ENCODE measurements around the gene SIMC1. TPM values are rescaled to one million over a fixed set of nuclear protein-coding genes. Genes with fewer than 3 reads are reported as not detected.

The SIMC1 gene
- total RNA-seq, 1 experiment from 2014 or later = 17.7 TPM

GRCh38 chr5:176362233-176362490 is 123.9 kb downstream of the SIMC1 start:
- Histone ChIP-seq H3K18ac (ENCODE audit: insufficient read length, low read depth, low read length) (no peak overlapping the region), H3K9me3 (ENCODE audit: control insufficient read depth, low read depth, low read length) (no peaks in the 10 kb centered on the region), H4K91ac (ENCODE audit: insufficient read length, low read depth, low read length) (no peak overlapping the region), H3K4me1 (ENCODE audit: insufficient read depth, low read length) (no peaks in the 10 kb centered on the region; the same call in 1 of the 2 replicates), H3K79me2 (ENCODE audit: insufficient read depth, low read length) (peaks cover 8% of the 10 kb centered on the region; the same call in 1 of the 2 replicates), H2AFZ (ENCODE audit: low read length) (no peak overlapping the region), H2BK20ac (ENCODE audit: low read depth, low read length, poor library complexity, severe bottlenecking) (no peak overlapping the region), H2BK120ac (ENCODE audit: low read depth, low read length, poor library complexity, severe bottlenecking) (no peak overlapping the region), H3K4me2 (ENCODE audit: insufficient read depth, insufficient read length, low read length) (peak overlapping the region; percentile 70), H3K27ac (ENCODE audit: insufficient read length, low read depth, low read length) (no peak overlapping the region), H2BK5ac (ENCODE audit: insufficient read length, low read length) (no peak overlapping the region), H3K23me2 (ENCODE audit: insufficient read length, low read depth, low read length, poor library complexity, severe bottlenecking) (peaks cover 23% of the 10 kb centered on the region), H3K4ac (ENCODE audit: low read depth, low read length) (no peak overlapping the region), H3K27me3 (ENCODE audit: insufficient read depth, low read length) (peaks cover 11% of the 10 kb centered on the region; the same call in 1 of the 2 replicates), H3K9ac (ENCODE audit: extremely low read depth, insufficient read length, low read length) (no peak overlapping the region), H2AK5ac (ENCODE audit: insufficient read length, low read length) (no peak overlapping the region), H3K14ac (ENCODE audit: insufficient read depth, low read length) (no peak overlapping the region), H2BK15ac (ENCODE audit: low read depth, low read length) (no peak overlapping the region), H4K20me1 (ENCODE audit: control insufficient read depth, insufficient read depth, insufficient read length) (no peaks in the 10 kb centered on the region), H3K79me1 (ENCODE audit: insufficient read depth, low read depth, low read length, poor library complexity, severe bottlenecking) (no peaks in the 10 kb centered on the region), H4K5ac (ENCODE audit: insufficient read length, low read depth, low read length) (no peak overlapping the region), H3K23ac (ENCODE audit: insufficient read length, low read depth, low read length) (no peak overlapping the region), H4K8ac (replicated peaks; ENCODE audit: insufficient read length, low read depth, low read length) (no peak overlapping the region), H3T11ph (ENCODE audit: low read length) (no peak overlapping the region), H3K56ac (ENCODE audit: insufficient read length, low read depth, low read length) (no peak overlapping the region), H2BK12ac (ENCODE audit: insufficient read length, low read depth, low read length) (no peak overlapping the region)
- Mint-ChIP-seq H3K4me3 (peak overlapping the region; percentile 98 to 99), H3K27ac (no peak overlapping the region), H3K9me3 (no peaks in the 10 kb centered on the region), H3K4me1 (peaks cover 16 to 18% of the 10 kb centered on the region in 2 experiments), H3K36me3 (ENCODE audit: insufficient read depth in 1 of 3, low read depth in 3 of 3) (peaks cover 20 to 28% (median 21%) of the 10 kb centered on the region in 3 experiments), H3K27me3 (ENCODE audit: low read depth) (peaks cover 47% of the 10 kb centered on the region)
- no peak for DNase-seq
- TF ChIP-seq, protein P1, sequence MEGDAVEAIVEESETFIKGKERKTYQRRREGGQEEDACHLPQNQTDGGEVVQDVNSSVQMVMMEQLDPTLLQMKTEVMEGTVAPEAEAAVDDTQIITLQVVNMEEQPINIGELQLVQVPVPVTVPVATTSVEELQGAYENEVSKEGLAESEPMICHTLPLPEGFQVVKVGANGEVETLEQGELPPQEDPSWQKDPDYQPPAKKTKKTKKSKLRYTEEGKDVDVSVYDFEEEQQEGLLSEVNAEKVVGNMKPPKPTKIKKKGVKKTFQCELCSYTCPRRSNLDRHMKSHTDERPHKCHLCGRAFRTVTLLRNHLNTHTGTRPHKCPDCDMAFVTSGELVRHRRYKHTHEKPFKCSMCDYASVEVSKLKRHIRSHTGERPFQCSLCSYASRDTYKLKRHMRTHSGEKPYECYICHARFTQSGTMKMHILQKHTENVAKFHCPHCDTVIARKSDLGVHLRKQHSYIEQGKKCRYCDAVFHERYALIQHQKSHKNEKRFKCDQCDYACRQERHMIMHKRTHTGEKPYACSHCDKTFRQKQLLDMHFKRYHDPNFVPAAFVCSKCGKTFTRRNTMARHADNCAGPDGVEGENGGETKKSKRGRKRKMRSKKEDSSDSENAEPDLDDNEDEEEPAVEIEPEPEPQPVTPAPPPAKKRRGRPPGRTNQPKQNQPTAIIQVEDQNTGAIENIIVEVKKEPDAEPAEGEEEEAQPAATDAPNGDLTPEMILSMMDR (conservative IDR thresholded peaks at IDR 0.05) = no peak
- no CpG with 5 or more reads among the region's 8 CpGs for WGBS (ENCODE audit: extremely low coverage, insufficient read length, low lambda C conversion rate)
